Fibroblast of skin of right biceps (primary cell): ENCODE measurements around the gene WWOX.
"Not testable (repeated sequence)": the region's sequence is repeated elsewhere in the genome, so short reads cannot be mapped to it uniquely, and the experiment has no call there.

Source experiments
- DNase-seq: peaks from one replicate; pipeline ENCODE4 v3.0.0-alpha.2; 2013

Gene WWOX

GRCh38 chr16:78099271-78100111, at the start of gene WWOX:
Gene WWOX (plus strand): TSS chr16:78099654.
- peak; percentile 98 for DNase-seq

DNA sequence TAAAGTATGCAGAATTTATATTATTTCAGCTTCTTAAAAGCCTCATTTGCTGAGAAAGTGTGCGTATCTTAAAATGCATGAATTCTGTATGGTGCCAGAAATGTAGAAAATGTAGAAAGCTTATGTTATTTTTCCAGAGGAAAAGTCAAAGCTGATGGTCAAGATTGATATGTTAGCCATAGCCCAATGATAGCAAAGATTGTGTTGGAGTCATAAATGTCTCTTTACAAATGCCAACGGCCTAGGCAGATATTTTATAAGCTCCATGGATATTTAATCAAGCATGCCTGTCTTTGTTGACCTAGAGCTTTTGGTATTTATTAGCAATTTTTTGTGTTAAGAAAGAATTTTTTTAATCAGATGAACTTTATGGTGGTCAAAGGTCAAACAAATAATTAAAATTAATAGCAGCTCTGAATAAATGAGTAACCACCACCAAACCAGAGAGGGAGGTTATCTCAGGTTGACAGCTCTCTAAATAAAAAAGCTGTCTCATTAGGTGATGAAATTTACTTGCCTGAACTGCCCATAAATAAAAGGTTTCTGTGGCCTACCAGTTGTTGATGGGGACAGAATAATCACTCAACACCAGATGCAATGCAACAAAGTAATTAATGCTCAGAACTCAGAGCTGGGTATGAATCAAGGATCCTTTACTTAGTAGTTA, 48.6 kb upstream of the WWOX start:
- no peak for DNase-seq

DNA sequence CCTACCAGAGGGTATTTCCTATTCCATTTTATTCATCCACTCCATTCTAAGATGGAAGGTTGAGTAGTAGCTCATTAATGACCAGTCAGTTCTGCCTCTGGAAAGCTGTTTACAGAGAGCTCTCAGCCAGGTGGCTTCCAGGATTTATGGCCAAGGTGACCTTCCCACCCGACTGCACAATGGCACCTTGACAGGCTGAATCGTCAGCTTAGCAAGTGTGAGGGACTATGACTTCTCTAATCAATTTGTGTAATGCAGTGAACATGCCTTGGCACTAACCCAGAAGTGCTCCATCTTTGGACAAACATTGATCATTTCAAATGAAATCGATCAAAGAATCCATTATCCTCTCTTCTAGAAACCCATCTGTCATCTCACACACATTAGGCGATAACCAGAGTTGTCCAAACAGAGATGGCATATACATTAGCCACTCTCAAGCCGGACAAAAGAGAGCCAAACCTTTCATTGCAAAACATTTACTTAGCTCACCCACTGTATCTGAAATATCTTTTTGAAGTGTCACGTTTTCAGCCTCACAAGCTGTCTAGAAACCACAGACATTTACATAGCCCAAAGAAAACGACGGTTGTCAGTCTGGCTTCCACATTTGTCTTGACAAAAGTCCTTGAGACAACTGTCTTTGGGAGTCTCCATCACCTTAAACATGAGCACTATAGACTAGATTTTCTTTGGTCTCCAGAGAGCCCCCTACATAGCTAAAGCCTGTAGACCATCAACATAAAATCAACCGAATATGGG, 41.5 kb upstream of the WWOX start:
- no peak for DNase-seq

DNA sequence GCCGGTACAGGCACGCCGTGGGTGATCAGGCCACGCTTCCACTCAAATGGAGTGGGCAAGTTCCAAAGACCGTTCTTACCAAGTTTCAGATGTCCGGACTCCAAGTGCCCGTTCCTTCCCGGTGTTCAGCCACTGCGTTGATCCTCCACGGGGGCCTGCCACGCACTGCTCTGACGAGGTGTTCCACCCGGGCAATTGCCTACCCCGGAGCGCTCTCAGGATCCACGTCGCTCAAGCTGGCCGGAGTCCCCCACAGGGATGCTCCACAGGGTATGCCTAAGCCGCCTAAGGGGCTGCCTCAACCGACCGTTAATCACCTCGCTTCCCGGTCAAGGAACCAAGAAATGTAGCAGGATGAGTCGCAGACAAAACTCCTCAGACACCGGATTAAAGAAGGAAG, 39.6 kb upstream of the WWOX start:
- DNase-seq = not testable (repeated sequence)

DNA sequence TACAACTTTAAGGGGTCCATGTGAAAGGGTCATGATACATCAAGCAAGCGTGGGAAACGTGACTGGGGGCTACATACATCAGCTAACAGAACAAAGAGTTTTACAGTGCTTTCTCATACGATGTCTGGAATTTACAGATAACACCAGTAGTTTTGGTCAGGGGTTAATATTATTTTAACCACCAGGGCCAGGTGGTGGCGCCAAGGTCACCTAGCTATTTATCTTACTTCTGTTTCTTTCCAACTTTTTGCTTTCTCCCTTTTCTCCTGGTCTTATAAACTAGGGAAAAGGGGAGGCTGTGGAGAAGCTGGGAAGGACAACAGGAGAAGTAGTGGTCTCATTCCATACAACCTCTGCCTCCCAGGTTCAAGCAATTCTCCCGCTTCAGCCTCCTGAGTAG, 39.2 kb upstream of the WWOX start:
- DNase-seq = no peak

GRCh38 chr16:78060809-78061208, 38.6 kb upstream of the WWOX start:
- no peak for DNase-seq

GRCh38 chr16:78065319-78065718, 34.1 kb upstream of the WWOX start:
- DNase-seq = no peak

DNA sequence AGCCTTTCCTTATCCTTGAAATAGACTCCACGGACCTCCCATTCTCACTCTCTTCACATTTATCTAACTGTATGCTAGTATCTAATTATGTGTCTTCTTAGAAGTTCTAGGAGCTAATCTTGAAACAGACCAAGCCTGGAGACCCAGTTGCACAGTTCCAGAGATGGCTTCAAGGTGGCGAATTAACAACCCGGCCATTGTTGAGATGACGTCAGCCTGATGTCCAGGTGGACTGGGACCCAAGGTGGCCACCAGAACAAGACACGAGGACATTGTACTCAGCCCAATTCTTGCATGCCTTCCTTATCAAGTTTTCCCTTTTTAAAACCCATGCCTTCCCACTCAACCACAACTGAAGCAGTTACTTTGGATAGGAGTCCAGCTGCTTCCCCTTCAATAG, 29.5 kb upstream of the WWOX start:
- no peak for DNase-seq

GRCh38 chr16:78072275-78072674, 27.2 kb upstream of the WWOX start:
- no peak for DNase-seq

- no peak for DNase-seq
Measured at GRCh38 chr16:78075800-78076199, 23.7 kb upstream of the WWOX start.

- DNase-seq = no peak
Measured at GRCh38 chr16:78081341-78081740, 18.1 kb upstream of the WWOX start.

DNA sequence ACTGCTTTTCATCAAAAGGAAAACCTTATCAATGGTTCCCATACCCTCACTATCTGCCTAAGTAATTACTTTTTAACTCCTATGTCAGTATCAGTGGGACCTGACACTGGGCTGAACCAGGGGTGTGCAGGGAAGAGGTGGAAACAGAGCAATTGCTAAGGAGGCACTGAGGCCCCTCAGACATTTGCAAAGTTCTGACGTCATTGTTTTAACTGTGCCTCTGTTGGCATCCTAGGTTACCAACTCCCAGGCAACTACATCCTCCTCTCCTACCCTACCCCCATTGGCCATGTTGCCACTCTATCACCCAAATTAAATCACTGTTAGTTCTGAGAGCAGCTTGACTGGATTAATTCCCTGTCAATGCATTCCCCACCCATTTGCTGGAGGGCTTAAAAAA, 8.0 kb upstream of the WWOX start:
- DNase-seq = no peak

- DNase-seq = no peak
Measured at GRCh38 chr16:78092758-78093157, 6.7 kb upstream of the WWOX start.

DNA sequence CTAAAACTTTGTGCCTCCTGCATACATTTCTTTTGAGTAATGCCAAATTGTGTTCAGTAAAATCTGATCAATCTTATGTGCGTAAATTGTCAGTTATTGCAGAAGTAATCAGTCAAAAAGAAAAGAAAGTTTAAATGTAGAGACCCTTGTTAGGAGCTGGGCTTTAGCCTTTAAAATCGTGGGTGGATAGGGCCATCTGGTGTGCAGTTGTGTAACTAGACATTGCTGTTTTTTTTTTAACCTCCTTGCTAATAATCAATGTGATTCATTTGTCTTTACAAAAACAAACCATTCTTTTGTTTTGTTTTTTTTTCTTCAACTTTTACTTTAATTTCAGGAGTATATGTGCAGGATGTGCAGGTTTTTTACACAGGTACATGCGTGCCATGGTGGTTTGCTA, 5.3 kb upstream of the WWOX start:
- no peak for DNase-seq

GRCh38 chr16:78094998-78095397, 4.5 kb upstream of the WWOX start:
- no peak for DNase-seq

DNA sequence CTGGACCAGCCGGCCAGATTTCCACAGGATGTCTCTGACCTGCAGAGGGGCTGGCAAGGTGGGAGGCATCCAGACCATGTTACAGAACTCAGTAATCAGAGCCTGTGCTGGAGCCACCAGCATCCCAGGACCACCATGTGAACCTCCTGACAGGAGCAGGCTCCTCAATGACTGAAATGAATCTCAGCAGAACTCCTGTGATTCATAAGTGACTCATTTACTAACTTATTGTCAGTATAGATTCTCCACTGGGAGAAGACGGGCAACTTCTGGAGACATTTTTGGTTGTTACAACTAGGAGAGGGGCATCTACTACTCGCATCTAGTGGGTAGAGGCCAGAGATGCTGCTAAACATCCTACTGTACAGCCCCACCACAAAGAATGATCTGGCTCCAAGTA, 3.1 kb upstream of the WWOX start:
- DNase-seq = peak; percentile 19

- DNase-seq = no peak
Measured at GRCh38 chr16:78097548-78097947, 1.9 kb upstream of the WWOX start.

GRCh38 chr16:78098087-78098486, 1.4 kb upstream of the WWOX start:
- DNase-seq = no peak

DNA sequence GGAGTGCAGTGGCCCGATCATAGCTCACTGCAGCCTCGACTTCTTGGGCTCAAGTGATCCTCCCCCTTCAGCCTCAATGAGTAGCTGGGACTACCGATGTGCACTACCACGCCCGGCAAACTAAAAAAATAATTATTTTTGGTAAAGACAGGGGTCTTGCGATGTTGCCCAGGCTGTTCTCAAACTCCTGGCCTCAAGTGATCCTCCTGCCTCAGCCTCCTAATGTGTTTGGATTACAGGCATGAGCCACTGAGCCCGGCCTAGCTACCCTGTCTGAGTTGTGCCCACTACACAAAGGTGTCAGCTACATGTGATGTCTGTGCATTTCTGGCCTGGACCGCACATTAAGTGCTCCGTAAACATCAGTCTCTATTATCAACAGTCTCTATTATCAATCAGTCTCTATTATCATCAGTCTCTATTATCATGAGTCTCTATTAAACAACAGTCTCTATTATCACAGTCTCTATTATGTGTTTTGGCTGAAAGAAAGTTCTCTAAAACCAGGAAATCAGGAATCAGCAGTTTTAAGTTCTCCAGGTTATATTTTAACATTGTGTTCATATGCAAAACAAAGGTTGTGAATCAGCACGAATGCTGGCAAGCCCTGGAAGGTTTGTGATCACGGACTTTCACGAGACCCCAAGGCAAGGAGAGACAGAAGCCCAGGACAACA, 721 bp upstream of the WWOX start:
- no peak for DNase-seq

- DNase-seq = no peak
Measured at GRCh38 chr16:78100112-78100467, 636 bp downstream of the WWOX start.

DNA sequence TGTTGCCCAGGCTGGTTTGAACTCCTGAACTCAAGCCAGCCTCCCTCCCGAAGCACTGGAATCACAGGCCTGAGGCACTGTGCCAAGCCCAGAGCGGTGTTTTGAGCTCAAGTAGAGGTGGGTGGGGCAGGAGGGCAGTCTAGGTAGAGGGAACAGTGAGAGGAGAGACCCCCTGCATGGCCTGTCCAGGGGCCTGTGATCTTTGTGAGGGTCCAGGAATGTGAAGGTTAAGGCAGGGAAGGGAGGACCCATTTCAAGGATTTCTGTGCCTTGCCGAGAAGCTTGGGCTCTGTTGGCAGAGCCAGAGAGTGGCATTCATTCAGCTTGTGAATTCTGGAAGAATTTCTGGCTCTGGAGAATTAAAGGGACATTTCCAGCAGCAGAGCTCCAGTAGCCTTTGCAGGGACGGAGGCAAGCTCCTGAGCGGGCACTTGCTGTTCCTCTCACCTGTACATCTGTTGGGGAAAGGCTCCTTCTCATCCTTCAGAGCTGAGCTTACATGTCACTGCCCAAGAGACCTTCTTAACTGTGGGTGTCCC, 2.7 kb downstream of the WWOX start:
- no peak for DNase-seq

- DNase-seq = no peak
Measured at GRCh38 chr16:78102865-78103264, 3.4 kb downstream of the WWOX start.

GRCh38 chr16:78105517-78105916, 6.1 kb downstream of the WWOX start:
- no peak for DNase-seq
